GM20000 (cell line): ENCODE measurements around the gene VSIG10.

Experiments used
- DNase-seq: peaks from one replicate; pipeline ENCODE4 v3.0.0; 2012; ENCODE audit warnings: low spot score
- TF ChIP-seq, protein P1 (sequence below): IDR thresholded peaks from 2 replicates; pipeline ENCODE4 v1.5.1; 2012; ENCODE audit warnings: mild to moderate bottlenecking, control low read depth; ENCODE audit errors: extremely low read depth, missing control alignments

VSIG10 gene

GRCh38 chr12:118034429-118035189 is 69.2 kb downstream of the VSIG10 start:
- no peak for DNase-seq
- TF ChIP-seq, protein P1, sequence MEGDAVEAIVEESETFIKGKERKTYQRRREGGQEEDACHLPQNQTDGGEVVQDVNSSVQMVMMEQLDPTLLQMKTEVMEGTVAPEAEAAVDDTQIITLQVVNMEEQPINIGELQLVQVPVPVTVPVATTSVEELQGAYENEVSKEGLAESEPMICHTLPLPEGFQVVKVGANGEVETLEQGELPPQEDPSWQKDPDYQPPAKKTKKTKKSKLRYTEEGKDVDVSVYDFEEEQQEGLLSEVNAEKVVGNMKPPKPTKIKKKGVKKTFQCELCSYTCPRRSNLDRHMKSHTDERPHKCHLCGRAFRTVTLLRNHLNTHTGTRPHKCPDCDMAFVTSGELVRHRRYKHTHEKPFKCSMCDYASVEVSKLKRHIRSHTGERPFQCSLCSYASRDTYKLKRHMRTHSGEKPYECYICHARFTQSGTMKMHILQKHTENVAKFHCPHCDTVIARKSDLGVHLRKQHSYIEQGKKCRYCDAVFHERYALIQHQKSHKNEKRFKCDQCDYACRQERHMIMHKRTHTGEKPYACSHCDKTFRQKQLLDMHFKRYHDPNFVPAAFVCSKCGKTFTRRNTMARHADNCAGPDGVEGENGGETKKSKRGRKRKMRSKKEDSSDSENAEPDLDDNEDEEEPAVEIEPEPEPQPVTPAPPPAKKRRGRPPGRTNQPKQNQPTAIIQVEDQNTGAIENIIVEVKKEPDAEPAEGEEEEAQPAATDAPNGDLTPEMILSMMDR, result no peak

- TF ChIP-seq, protein P1, result no peak
These were observed 69.9 kb downstream of the VSIG10 start for GRCh38 chr12:118033902-118034301.

DNA sequence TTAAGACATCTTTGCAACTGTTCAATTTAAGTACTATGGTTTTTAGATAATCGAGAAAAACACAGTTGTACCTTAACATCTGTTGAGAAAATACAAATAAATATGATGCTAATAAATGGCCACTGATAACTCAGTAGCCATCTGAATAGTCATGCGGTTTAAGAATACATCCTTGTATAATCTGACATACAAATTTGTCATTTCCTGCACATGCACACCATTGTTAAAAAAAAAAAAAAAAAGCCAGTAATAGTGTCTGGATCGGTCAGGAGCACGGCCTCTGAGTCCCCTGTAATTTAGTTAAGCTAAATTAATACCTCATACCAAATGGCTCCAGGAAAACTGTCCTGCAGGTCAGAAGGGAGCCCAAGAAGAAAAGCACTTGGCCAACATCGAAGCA is 70.5 kb downstream of the VSIG10 start:
- TF ChIP-seq, protein P1, result no peak
- DNase-seq, result no peak

More at GRCh38 chr12:118033902-118034301, 69.9 kb downstream of the VSIG10 start:
- DNase-seq, result no peak

DNA sequence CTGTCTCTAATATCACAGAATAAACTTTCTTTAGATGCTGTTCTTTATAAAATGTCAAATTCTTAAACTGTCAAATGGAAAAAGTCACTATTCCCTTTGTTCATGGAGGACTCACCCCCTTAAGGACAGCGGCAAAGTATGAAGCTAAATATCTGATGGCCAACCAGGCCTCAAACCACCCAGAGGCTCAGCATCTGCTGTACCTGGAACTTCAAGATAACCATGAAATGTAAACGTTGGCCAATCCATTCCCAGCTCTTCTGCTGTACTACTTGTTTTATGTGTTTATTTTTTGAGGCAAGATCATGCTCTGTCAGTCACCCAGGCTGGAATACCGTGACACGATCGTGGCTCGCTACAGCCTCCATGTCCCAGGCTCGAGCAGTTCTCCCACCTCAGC is 71.6 kb downstream of the VSIG10 start:
- TF ChIP-seq, protein P1, result no peak
- no peak for DNase-seq

- TF ChIP-seq, protein P1, result no peak
- DNase-seq, result no peak
These were observed 74.6 kb downstream of the VSIG10 start for GRCh38 chr12:118029166-118029565.

DNA sequence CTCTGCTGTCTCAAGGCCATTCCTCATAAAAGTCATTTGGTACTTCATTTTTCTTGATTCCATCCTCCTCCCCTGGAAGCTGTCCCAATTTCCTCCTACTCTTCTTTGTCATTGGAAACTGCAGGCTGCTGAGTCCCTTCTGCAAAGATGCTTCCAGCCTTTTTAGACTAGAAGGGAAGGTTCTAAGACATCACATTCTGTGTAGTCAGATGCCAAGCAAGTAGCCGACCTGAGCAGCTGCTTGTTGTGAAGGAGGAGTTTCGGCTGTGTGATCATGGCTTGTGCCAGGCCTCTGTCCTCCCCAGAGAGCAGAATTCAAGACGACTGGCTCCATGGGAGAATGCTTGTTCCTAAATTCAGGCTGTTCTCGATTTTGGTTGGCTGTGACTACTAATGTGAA is 78.6 kb downstream of the VSIG10 start:
- DNase-seq, result no peak
- TF ChIP-seq, protein P1, result no peak

DNA sequence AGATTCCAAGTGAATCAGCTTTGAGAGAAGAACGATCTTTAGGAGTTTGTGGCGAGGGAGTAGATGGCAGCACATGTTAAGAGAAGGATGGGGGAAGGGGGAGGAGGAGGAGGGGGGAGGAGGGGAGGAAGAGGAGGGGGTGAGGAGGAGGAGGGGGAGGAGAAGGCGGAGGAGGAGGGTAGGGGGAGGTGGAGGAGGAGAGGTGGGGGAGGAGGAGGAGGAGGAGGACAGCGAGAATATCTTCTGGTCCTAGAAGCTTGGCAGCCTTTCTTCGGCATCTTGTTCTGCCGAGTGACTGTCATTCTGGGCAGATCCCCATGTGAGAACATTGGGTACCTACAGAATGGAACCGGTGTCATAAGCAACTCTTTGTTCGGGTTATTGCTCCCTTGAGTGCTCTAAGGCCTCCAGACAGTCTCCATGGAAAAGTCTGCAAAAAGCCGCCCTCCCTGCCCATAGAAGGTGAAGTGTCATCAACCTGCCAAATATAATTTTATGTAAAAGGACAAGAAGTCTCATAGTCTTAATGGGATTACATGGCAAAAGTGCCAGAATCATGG is 80.4 kb downstream of the VSIG10 start:
- TF ChIP-seq, protein P1, result no peak
- no peak for DNase-seq
